HG03460 (cell line): ENCODE results near the gene MGAT4A.
"Not testable (repeated sequence)": the region's sequence is repeated elsewhere in the genome, so short reads cannot be mapped to it uniquely, and the experiment has no call there.

Experiments used
- ATAC-seq: cut with Tn5 transposase; IDR thresholded peaks from one replicate; pipeline ENCODE4 v1.9.1; 2021; ENCODE audit not compliant: unreplicated experiment

MGAT4A gene

DNA sequence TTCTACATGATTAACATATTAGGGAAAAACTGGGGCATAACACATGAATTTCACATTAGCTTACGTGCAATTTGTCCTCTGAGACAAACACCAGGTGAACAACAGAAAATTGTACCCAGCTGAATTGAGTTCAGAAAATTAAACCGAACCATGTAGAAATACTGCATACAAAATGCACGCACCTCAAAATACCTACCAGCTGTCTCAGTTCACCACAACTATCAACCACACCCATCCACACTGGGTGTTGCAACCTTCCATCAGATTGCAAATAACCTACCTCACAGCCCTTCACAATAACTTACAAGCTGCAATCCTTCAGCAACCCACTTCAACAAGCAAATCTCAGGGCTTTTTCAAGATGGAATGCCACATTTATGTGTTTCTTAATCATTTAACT is 66.6 kb downstream of the MGAT4A start:
- no peak for ATAC-seq

DNA sequence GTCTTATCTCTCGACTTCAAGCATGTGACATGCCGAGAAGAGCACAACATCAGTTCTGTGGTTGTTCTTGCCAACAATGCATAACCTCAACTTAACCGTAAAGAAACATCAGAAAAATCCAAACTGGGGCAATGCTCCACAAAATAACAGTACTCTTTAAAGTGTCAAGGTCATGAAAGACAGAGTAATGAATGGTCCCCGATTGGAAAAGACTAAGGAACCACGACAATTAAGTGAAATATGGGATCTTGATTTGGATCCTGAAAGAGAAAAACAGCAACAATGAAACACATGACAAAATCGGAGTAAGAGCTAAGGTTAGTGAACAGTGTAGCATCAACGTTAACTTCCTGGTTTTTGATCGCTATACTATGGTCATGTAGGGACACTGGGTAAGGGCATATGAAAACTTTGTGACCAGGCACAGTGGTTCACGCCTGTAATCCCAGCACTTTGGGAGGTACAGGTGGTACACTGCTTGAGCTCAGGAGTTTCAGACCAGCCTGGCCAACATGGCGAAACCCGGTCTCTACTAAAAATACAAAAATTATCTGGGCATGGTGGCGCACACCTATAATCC is 67.3 kb downstream of the MGAT4A start:
- no peak for ATAC-seq

DNA sequence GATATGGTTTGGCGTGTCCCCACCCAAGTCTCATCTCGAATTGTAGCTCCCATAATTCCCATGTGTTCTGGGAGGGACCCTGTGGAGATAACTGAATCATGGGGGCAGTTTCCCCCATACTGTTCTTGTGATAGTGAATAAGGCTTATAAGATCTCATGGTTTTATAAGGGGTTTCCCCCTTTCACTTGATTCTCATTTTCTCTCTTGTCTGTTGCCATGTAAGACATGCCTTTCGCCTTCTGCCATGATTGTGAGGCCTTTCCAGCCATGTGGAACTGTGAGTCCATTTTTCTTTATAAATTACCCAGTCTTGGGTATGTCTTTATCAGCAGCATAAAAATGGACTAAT is 71.5 kb downstream of the MGAT4A start:
- ATAC-seq: not testable (repeated sequence)

DNA sequence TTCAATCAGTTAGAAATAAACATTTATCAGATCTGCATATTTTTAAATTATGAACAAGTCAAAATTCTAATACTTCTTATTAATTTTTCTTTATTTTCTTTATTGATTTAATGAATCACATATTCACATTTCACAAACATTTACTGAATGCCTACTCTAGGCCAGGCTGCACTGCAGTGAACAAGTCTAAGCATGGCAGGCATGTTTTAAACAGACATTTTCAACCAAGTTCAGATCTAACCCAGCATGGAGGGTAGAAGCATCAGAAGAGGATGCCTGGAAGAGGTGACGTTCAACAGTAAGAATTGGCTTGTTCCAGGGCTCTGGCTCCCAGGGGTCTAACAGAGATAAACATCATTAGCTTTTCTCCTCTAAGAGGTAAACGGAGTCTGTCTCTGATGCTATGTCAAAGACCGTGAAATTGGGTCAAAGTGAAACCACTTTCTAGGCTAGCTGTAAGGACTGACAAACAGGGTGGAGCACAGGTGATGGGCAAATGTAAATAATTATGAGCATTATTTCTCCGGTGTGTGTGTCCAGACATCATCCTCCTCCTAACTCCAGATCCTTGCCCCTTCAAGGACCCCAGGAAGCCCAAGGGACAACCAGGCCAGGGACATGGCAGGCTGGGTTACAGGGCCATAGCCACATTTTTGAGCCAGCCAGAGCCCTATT is 72.0 kb downstream of the MGAT4A start:
- no peak for ATAC-seq

DNA sequence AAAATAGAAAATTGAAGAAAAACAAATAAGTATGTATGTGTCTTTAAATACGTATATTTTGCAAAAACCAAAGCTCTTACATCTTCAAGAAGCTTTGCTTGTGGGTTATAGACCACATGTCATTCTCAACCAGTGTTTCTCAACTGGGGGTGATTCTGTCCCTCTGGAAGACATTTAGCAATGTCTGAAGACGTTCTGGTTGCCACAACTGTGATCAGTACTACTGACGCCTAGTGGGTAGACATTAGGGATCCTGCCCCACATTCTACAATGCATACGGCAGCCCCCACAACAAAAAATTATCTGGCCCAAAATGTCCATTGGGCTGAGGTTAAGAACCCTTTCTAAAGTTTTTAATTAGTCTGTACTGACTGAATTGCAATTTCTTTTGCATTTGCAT is 74.1 kb downstream of the MGAT4A start:
- no peak for ATAC-seq

DNA sequence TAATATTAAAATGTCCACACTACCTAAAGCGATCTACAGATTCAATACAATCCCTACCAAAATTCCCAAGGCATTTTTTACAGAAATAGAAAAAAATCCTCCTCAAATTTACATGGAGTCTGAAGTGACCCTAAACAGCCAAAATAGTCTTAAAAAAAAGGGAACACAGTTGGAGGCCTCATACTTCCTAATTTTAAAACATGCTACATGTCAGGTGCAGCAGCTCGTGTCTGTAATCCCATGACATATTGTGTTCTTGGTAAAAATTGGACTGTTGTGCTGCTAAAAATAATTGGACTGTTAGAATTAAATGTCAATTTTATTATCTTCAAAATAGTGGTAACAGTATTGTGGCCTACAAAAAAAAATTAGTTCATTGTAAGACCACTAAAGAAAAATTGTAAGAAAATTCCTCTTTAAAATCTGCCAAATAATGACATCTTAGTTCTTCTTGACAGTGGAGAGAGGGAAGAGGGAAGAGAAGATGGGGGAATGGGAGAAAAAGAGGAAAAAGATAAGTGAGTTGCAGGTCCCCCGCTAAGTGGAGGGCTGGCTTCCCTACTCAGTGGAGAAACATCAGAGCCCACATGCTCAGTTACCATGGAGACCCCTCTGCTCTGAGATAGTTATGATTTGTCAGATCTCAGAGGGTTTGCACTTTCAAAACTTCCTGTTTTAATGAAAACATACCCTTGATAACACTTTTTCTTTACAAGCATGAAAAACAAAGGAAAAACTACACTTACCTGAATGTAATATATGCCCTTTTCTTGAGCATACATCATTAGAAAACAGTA is 76.0 kb downstream of the MGAT4A start:
- ATAC-seq: no peak

DNA sequence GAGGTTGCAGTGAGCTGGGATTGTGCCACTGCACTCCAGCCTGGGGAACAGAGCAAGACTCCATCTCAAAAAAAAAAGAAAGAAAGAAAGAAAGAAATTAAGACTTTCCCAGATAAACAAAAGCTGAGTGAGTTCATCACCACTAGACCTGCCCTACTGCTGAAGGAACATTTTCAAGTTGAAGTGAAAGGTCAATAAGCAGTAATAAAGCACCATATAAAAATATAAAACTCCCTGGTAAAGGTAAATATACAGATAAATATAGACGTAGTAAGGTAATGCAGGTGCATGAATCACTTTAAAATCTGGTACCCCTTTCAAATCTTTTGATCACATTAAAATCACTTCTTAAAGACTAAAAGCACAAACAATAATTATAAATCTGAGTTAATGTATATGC is 79.9 kb downstream of the MGAT4A start:
- ATAC-seq: no peak

DNA sequence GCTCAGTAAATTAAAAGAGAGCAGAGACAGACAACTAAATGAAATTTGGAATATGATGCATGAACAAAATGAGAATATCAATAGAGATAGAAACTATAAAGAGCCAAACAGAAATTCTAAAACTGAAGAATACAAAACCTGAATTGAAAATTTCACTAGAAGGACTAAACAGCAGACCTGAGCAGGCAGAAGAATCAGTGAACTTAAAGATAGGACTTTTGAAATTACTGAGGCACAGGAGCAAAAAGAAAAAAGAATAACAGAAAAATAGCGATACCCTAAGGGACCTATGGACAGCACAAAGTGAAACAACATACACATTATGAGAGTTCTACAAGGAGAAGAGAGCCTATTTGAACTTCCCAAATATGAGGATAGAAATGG is 80.9 kb downstream of the MGAT4A start:
- no peak for ATAC-seq

DNA sequence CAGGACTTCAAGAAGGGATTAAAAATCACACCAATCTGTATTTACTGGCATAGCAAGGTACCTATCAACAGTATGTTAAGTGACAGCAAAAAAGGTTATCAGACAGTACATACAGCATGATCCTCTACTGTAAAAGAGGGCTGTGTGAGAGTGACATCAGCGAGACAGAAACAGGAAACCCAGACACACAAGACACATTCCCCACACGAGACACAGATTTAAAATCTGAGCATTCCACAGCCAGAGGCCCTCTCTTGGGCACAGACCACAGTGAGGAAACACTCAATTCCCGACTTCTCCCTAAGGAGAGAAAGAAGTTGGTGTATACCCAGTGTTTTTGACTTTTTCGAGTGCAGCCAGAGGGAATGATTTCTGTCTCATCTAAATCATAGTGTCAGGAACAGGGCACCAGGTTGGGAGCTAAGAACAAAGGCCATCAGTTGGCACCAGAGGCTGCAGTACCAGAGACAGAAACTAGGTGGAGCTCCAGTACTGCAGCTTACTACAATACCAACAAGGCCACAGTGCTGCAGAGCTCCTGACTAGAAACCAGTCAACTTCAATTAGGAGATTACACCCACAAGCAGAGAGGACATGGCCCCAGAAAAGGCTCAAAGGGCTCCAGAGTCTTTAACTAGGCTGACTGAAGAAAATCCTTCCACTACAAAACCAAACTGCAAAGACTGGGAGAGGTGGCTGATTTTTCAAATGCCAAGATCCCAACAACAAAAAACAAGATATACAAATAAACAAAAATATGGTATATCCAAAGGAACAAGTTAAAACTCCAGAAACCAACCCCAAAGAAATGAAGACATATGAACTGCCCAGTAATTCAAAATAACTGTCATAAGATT is 81.6 kb downstream of the MGAT4A start:
- no peak for ATAC-seq

DNA sequence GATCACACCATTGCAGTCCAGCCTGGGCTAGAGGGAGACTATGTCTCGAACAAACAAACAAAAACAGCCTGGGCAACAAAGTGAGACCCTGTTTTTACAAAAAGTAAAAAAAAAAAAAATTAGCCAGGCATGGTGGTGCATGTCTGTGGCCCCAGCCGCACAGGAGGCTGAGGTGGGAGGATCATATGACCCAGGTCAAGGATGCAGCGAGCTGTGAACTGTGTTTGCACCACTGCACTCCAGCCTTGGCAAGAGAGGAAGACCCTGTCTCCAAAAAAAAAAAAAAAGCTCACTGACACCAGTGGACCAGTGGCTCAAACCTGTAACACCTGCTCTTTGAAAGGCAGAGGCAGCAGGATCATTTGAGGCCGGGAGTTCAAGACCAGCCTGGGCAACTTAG is 82.5 kb downstream of the MGAT4A start:
- no peak for ATAC-seq

DNA sequence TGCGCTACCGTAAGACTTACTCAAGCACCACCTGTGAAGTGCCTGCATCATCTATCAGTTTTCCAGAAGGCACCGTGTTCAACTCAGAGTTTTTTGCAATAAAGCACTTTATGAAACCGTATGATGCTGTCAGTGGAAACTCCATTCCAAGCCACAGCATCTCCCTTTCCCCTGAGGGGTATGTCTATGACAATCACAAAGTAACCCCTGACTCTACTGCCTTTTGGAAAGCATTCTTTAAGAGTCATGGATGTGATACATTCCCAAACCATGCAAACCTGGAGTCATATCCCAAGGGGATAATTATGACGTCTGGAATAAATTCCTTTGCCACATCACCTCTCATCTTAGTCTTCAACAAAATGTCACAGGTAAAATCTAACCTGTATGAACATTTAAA is 83.3 kb downstream of the MGAT4A start:
- no peak for ATAC-seq

DNA sequence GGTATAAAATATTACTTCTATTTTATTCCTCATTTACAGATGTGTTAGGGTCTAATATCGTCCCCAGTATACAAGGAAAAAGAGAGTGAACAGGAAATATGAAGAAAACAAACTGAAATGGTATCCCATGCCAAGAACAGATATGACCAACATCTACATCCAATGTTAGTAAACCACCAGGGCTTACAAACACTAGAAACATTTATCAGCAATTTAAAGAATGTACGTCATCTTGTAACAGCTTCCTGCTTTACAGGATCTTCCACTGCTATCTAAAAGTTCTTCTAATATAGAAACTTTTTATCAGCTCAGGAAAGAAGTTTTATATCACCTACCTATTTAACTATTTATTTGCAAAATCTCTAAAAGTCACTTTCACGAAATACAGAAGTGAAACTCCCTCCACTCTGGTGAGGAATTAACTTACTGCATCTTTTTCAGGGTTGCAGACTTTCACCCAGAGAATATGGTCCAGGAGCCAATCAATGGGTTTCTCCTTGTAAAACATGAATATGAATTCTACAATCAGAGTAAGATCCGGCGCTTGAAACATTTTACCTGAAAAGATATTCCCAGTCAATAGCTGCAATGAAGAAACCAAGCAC is 87.3 kb downstream of the MGAT4A start:
- ATAC-seq: no peak

DNA sequence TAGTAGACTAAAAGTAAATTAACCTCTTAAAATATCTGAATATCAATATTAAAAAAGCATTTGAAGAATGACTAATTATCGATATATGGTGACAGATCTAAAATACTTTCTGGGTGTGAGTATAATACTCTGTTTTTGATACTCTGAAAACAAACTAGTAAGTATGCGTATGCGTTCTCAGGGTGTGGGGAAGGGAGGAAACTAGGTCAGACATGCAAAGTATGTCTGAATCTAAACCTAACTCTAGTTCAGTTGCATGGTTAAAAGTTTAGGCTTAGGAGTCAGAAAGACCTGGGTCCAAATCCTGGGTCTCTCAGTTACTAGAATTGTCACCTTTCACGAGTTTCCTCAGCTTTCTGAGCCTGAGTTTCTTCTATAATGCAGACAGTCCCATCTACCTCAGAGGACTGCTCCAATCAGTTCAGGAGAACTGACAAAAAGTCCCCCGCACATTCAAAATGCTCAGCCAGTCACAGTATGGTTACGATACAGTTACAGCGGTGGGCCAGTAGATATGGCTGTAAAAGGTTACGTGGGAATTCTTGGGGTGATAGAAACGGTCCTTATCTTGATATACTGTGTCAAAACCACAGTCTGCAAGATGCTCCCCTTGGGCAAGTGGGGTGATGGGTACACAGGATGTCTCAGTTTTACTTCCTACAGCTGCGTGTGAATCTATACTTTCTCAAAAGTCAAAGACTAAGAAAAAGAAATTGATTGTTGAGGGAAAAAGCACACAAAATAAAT is 93.4 kb downstream of the MGAT4A start:
- peak; percentile 80 for ATAC-seq

DNA sequence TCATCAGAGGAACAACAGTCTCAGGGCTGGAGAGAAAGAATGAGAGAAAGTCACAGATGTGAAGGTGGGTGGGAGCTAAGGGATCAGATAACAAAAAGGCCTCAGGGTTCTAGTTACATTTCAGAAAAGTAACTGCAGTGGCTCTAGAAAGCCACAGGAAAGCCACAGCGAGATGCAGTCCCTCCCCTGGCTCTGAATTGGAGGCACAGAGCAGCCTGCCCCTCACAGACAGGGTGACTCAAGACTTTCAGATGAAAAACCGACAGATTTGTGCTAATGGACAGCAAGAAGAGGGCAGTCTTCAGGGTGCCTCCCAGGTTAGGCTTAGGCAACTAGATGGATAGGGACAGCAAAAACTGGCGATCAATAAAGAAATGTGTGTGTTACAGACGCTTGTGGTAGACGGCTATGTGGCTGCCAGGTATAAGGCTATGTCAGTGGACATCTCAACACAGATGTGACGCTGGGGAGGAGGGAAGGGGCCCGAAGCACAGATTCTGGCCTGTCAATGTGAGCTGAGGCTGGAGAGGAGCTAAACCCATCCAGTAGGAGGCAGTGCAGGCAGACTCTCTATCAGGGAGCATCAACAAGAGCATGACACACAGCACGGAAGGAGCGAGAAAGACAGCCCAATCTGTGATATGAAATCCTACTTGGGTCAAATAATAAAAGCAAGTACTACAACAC is 96.4 kb downstream of the MGAT4A start:
- ATAC-seq: no peak

DNA sequence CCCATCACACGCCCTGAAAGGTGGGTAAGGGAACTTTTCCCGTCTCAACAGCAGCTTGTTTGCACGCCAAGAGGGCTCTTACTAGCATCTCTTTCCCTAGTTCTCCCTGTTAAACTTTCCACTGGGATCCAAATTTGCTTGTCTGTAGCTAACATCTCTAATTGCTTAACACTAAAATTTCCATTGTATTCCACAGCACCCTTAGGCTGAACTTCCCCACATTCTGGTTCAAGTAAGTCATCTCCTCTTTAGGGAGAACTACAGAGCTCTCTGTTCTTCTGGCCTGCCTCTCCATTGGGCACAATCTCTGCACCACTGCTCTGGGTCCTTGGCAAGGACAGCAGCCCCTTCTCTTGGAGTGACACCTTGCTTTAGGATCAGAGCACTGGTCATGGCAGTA is 98.6 kb downstream of the MGAT4A start:
- ATAC-seq: no peak

DNA sequence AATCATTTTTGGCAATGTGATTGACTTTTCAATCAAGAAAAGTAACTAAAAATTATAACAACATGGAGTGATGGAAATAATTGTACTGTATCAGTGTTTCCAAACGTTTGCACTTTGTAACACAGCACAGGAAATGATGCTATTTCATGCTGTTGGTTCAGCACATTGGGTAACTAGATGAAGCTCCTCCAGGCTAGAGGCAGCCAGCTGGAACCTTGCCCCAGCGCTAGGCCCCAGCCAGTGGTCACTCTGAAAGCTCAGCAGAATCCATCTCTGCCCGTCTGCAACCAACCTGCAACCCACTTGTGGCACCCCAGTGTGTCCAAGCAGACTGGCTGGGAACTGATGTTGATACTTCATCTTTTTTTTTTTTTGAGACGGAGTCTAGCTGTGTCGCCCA is 107.3 kb downstream of the MGAT4A start:
- no peak for ATAC-seq

DNA sequence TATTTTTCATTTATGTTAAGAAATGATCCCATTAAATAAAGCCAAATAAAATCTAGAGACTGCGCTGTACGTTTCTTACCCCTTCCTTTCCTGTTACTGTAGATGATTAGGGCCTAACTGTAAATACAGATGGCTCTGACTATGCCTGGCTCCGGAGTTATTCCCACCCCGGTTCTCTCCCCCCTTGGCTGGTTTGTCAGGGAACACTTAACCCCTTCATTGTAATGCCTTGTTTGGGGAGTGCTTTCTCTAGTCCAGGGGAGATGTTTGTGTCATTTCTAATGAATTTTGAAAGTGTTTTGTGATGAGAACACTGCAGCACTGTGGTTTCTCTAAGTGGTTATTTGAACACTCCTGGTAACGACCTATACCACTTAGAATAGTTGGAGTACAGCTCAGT is 113.8 kb downstream of the MGAT4A start:
- ATAC-seq: no peak

DNA sequence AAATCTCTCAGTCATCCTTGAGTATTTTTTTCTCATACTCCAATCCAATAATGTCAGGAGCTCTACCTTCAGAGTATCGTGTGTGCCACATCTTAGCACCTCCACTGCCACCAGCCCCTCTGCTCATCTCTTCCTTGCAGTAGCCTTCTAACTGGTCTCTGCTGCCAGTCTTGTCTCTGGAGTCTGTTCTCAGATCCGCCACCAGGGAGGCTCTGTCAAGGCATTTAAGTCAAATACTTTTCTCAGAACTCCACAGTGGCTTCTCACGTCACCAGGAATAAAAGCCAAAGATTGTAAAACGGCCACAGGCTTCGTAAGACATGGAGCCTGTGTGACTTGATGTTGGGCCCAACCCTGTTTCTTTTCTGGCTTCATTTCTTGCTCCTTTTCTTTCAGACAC is 115.5 kb downstream of the MGAT4A start:
- ATAC-seq: no peak

DNA sequence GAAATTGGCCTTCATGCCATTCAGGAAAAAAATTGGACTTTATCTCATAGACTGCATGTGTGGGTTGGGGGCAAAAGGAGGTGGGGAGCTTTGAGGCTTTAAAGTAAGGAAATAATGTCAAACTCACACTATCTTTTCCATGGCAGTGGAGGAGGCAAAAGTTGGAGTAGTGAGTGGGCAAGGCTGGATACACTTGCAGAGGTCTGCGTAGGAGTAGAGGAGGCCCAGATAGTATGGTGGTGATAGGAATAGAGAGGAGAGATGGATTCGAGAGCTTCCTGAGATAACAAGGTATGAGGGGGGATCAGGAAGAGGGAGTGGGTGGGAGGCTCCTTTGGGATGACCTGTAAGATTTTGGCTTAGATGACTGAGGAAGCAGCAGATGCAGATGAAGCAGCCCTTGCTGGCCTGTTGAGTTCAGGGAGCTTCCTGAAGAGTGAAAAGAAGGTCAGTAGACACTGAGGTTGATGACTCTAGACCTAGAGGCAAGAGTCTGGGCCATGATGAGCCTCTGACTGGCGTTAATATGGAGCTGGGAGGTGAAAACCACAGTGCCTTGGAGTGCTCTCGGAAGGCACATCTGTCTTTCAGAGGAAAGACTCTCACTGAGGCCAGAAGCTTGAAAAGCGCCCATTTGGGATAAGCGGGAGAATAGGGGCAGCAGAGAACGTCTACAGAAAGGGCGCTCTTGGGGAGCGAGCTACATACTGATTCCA is 116.8 kb downstream of the MGAT4A start:
- no peak for ATAC-seq
